SK-N-SH (cell line): ENCODE measurements around the gene DNPEP. TPM values are rescaled to one million over a fixed set of nuclear protein-coding genes. Genes with fewer than 3 reads are reported as not detected.

Source experiments
- CTCF ChIA-PET: fragments of 300-600, 350-600 bp; formaldehyde crosslinking; extraction: SDS; loops from one replicate; lab custom pipeline; 2021; lab: Yijun Ruan, JAX
- POLR2A ChIA-PET: fragments of 350-600 bp; sonication (Branson Sonifier 250); formaldehyde crosslinking; extraction: SDS; loops from one replicate; lab custom pipeline; 2020; ENCODE audit warnings: antibody characterized with exemption, inconsistent platforms; lab: Yijun Ruan, JAX
- DNase-seq: peaks from one replicate; pipeline ENCODE4 v3.0.0; 2012
- H2AFZ ChIP-seq: fragments of 200-600 bp; sonication (generic); 2 replicates; pipeline ENCODE4 v1.8.1; 2016; ENCODE audit warnings: antibody characterized with exemption, mild to moderate bottlenecking, low read depth
- H3F3A ChIP-seq: fragments of 200-600 bp; sonication (generic); replicated peaks from 2 replicates; pipeline ENCODE3; 2016; ENCODE audit warnings: antibody characterized with exemption, mild to moderate bottlenecking; ENCODE audit not compliant: insufficient read depth
- H3K27ac ChIP-seq, 2 experiments: fragments of 200-500 bp in 1 of 2; fragments of 200-600 bp in 1 of 2; sonication (Bioruptor generic) in 1 of 2; sonication (generic), shearing (Covaris generic) in 1 of 2; 2 replicates each; pipeline versions ENCODE4 v1.5.1 to v1.6.1; 2014 to 2016; ENCODE audit warnings: low read depth in 2 of 2, inconsistent platforms in 1 of 2, low read length in 1 of 2, mild to moderate bottlenecking in 1 of 2, mixed read lengths in 1 of 2
- H3K27me3 ChIP-seq: fragments of 200-600 bp; sonication (generic), shearing (Covaris generic); 2 replicates; pipeline ENCODE4 v1.6.1; 2016; ENCODE audit warnings: mixed run types; ENCODE audit not compliant: insufficient read depth
- H3K36me3 ChIP-seq, 2 experiments: fragments of 200-500 bp in 1 of 2; fragments of 200-600 bp in 1 of 2; sonication (Bioruptor generic) in 1 of 2; sonication (generic) in 1 of 2; replicated peaks in 1 of 2; 2 replicates each; pipeline versions ENCODE3 to v1.5.1; 2014 to 2016; ENCODE audit warnings: low read length in 1 of 2, mild to moderate bottlenecking in 1 of 2; ENCODE audit not compliant: insufficient read depth in 2 of 2, control insufficient read depth in 1 of 2
- H3K4me1 ChIP-seq, 2 experiments: fragments of 200-500 bp in 1 of 2; fragments of 200-600 bp in 1 of 2; sonication (Bioruptor generic) in 1 of 2; sonication (generic), shearing (Covaris generic) in 1 of 2; 2 replicates each; pipeline versions ENCODE4 v1.5.1 to v1.6.1; 2014 to 2016; ENCODE audit warnings: low read depth in 1 of 2, low read length in 1 of 2, mixed run types in 1 of 2; ENCODE audit not compliant: insufficient read depth in 2 of 2, control insufficient read depth in 1 of 2
- H3K4me2 ChIP-seq: fragments of 200-600 bp; sonication (generic), shearing (Covaris generic); 2 replicates; pipeline ENCODE4 v1.6.1; 2017; ENCODE audit warnings: mixed run types
- H3K4me3 ChIP-seq, 2 experiments: fragments of 200-500 bp in 1 of 2; fragments of 200-600 bp in 1 of 2; sonication (Bioruptor generic) in 1 of 2; sonication (generic), shearing (Covaris generic) in 1 of 2; 2 replicates each; pipeline versions ENCODE4 v1.5.1 to v1.8.1; 2014 to 2016; ENCODE audit warnings: low read depth in 2 of 2, inconsistent platforms in 1 of 2, low read length in 1 of 2, mild to moderate bottlenecking in 1 of 2, mixed read lengths in 1 of 2, moderate library complexity in 1 of 2
- H3K79me2 ChIP-seq: fragments of 200-600 bp; sonication (generic); 2 replicates; pipeline ENCODE4 v1.8.1; 2017; ENCODE audit warnings: mild to moderate bottlenecking; ENCODE audit not compliant: insufficient read depth
- H3K9ac ChIP-seq: fragments of 200-600 bp; sonication (generic); 2 replicates; pipeline ENCODE4 v1.6.1; 2017; ENCODE audit warnings: mixed run types
- H3K9me2 ChIP-seq: fragments of 200-600 bp; sonication (generic); 2 replicates; pipeline ENCODE4 v1.6.1; 2017; ENCODE audit warnings: mixed run types
- H3K9me3 ChIP-seq: fragments of 200-600 bp; sonication (generic); 2 replicates; pipeline ENCODE4 v1.6.1; 2017; ENCODE audit warnings: mixed run types, mild to moderate bottlenecking, moderate library complexity
- H4K20me1 ChIP-seq: fragments of 200-600 bp; sonication (generic); 2 replicates; pipeline ENCODE4 v1.6.1; 2017; ENCODE audit warnings: mild to moderate bottlenecking, mixed run types; ENCODE audit not compliant: insufficient read depth
- ELF1 ChIP-seq: IDR thresholded peaks from 2 replicates; pipeline ENCODE4 v1.4.0; 2012
- EP300 ChIP-seq, 2 experiments: IDR thresholded peaks; 2 replicates each; pipeline versions ENCODE4 v1.4.0 to v1.6.1; 2012; ENCODE audit warnings: borderline replicate concordance in 1 of 2, low read depth in 1 of 2, low read length in 1 of 2
- EZH2phosphoT487 ChIP-seq: fragments of 200-600 bp; sonication (generic); IDR thresholded peaks from 2 replicates; pipeline ENCODE4 v1.6.1; 2017; ENCODE audit warnings: low read depth, mixed run types, mild to moderate bottlenecking, antibody characterized with exemption, moderate library complexity, borderline replicate concordance
- FOXJ3 ChIP-seq: sonication (generic); formaldehyde crosslinking; IDR thresholded peaks from 2 replicates; pipeline ENCODE4 v1.5.1; 2020; ENCODE audit warnings: mild to moderate bottlenecking, missing genetic modification reagents
- GATA2 ChIP-seq: sonication (generic); formaldehyde crosslinking; IDR thresholded peaks from 2 replicates; pipeline ENCODE4 v1.5.0; 2020; ENCODE audit warnings: mild to moderate bottlenecking, missing genetic modification reagents
- MXI1 ChIP-seq: IDR thresholded peaks from 2 replicates; pipeline ENCODE4 v1.6.1; 2012; ENCODE audit warnings: mild to moderate bottlenecking, low read depth, low read length, improper control_type of control experiment
- RAD21 ChIP-seq: IDR thresholded peaks from 2 replicates; pipeline ENCODE4 v1.6.1; 2012; ENCODE audit warnings: mild to moderate bottlenecking, low read length
- RCOR1 ChIP-seq: fragments of 150-350 bp; IDR thresholded peaks from 2 replicates; pipeline ENCODE4 v1.6.1; 2017; ENCODE audit warnings: antibody characterized with exemption, low read length
- RFX5 ChIP-seq: IDR thresholded peaks from 2 replicates; pipeline ENCODE4 v1.6.1; 2012; ENCODE audit warnings: mild to moderate bottlenecking, improper control_type of control experiment, low read length
- SMC3 ChIP-seq: IDR thresholded peaks from 2 replicates; pipeline ENCODE4 v1.6.1; 2012; ENCODE audit warnings: low read depth, low read length, improper control_type of control experiment
- TCF12 ChIP-seq: IDR thresholded peaks from 2 replicates; pipeline ENCODE4 v1.4.0; 2012
- TEAD4 ChIP-seq: IDR thresholded peaks from 2 replicates; pipeline ENCODE4 v1.4.0; 2012; ENCODE audit warnings: mild to moderate bottlenecking, borderline replicate concordance; ENCODE audit not compliant: insufficient read depth
- YY1 ChIP-seq: IDR thresholded peaks from 2 replicates; pipeline ENCODE4 v1.4.0; 2012; ENCODE audit warnings: low read depth, mild to moderate bottlenecking
- WGBS: methylation state at CpG from one replicate; pipeline ENCODE4 v1.1.6; 2017; ENCODE audit warnings: low lambda C conversion rate; 5-methylcytosine and 5-hydroxymethylcytosine counted together
- polyA plus RNA-seq, 3 experiments: library from polyadenylated mRNA; depleted of rRNA; stranded (reverse); fragments of >200 nt; gene quantifications; 2 replicates each; pipeline ENCODE4 v1.2.3, GENCODE V29; 2012
- TF ChIP-seq, protein P1 (sequence below): fragments of 150-350 bp; IDR thresholded peaks from 2 replicates; pipeline ENCODE4 v1.6.1; 2017; ENCODE audit warnings: antibody characterized with exemption, low read length, low read depth, borderline replicate concordance
- TF ChIP-seq, protein P2 (sequence below): fragments of 200-600 bp; sonication (generic); IDR thresholded peaks from 2 replicates; pipeline ENCODE4 v1.6.1; 2017; ENCODE audit warnings: antibody characterized with exemption, mild to moderate bottlenecking, moderate library complexity
- TF ChIP-seq, protein P3 (sequence below): IDR thresholded peaks from 2 replicates; pipeline ENCODE4; 2012
- TF ChIP-seq, protein P4 (sequence below): IDR thresholded peaks from 2 replicates; pipeline ENCODE4 v1.4.0; 2012; ENCODE audit warnings: low read depth
- TF ChIP-seq, protein P5 (sequence below): IDR thresholded peaks from 2 replicates; pipeline ENCODE4 v1.6.1; 2012; ENCODE audit warnings: mild to moderate bottlenecking, low read depth, low read length, moderate library complexity

The DNPEP gene
- polyA plus RNA-seq, 1 of the 3 experiments (the other 2 are of a cell fraction) = 80.7 TPM

DNA sequence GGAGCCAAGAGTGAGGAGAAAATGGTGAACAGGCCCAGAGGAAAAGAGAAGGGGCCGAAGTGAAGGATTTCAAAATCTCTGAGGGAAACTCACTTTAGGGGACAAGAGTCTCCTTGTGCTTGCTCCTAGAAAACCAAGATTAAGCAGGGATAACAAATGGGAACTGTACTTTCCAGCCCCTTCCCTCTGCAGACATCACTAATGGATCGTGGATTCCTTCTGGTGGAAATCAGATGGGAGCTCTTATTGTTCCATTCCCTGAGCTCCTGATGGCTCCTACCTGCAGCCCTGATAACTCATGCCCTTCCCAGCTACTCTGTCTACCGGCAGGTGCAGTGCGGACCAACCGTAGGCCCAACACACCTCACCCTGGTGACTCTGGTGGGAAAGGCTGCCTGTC is 34.6 kb downstream of the DNPEP start:
- ChIA-PET CTCF (interaction anchor here (0.7 to 4.5 kb wide), 23 partner anchors 8 to 495 kb away, joined by 3 to 20 read pairs (median 5); partner anchors contain the start of genes GLB1L, PTPRN and STK16), POLR2A (interaction anchor here (0.6 kb wide), 1 partner anchor 202 kb away, joined by 4 read pairs; no protein-coding TSS in a partner anchor)
- DNase-seq = no peak

DNA sequence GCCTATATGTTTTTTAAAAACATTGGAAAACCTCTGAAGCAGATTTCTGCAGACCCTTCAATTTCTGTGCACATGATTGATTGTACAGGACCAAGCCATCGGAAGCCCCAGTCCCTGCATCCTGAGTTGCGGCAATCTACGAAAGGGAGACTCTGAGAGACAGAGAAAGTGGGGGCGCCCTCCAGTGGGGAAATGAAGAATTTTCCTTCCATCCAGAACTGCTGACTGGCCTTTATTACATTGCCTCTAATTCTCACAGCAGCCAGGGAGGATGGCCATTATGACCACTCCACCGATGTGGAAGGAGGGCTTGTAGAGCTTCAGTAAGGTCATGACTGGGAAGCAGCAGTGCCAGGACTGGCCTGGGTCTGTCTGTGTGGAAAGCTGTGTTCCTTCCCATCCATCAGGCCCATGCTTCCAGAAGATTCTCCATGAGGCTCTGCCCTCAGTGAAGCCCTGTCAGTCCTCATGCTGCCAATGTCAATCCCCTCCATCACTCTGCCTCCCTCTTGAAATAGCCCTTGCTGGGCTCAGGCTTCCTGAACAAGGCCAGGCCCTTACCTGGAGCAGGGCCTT is 35.2 kb downstream of the DNPEP start:
- Histone ChIP-seq H3K4me1 (no peaks in the 10 kb centered on the region), H3K27ac (no peak overlapping the region), H3K79me2 (no peaks in the 10 kb centered on the region), H3K9ac (no peak overlapping the region), H3K4me3 (no peak overlapping the region), H4K20me1 (no peaks in the 10 kb centered on the region), H3K9me2 (no peaks in the 10 kb centered on the region), H3F3A (no peaks in the 10 kb centered on the region), H3K27me3 (peaks cover 8% of the 10 kb centered on the region), H3K9me3 (no peaks in the 10 kb centered on the region), H3K4me2 (no peak overlapping the region), H2AFZ (no peak overlapping the region), H3K36me3 (no peaks in the 10 kb centered on the region)
- CTCF ChIA-PET = interaction anchor here (0.7 to 4.5 kb wide), 25 partner anchors 8 to 494 kb away, joined by 3 to 20 read pairs (median 5); partner anchors contain the start of genes GLB1L, PTPRN and STK16
- POLR2A ChIA-PET = interaction anchor here (0.6 kb wide), 1 partner anchor 203 kb away, joined by 4 read pairs; no protein-coding TSS in a partner anchor
- TF ChIP-seq TCF12 (no peak), TEAD4 (no peak), FOXJ3 (no peak), GATA2 (CRISPR knock-in tag) (no peak), EZH2phosphoT487 (no peak), EP300 (IDR thresholded peaks at IDR 0.05; ENCODE audit: borderline replicate concordance in 1 of 2, low read depth in 1 of 2, low read length in 1 of 2) (no peak), RFX5 (no peak), YY1 (no peak), SMC3 (peak; percentile 54), RAD21 (peak; percentile 67)
- TF ChIP-seq, protein P1, sequence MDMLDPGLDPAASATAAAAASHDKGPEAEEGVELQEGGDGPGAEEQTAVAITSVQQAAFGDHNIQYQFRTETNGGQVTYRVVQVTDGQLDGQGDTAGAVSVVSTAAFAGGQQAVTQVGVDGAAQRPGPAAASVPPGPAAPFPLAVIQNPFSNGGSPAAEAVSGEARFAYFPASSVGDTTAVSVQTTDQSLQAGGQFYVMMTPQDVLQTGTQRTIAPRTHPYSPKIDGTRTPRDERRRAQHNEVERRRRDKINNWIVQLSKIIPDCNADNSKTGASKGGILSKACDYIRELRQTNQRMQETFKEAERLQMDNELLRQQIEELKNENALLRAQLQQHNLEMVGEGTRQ = no peak
- TF ChIP-seq, protein P2, sequence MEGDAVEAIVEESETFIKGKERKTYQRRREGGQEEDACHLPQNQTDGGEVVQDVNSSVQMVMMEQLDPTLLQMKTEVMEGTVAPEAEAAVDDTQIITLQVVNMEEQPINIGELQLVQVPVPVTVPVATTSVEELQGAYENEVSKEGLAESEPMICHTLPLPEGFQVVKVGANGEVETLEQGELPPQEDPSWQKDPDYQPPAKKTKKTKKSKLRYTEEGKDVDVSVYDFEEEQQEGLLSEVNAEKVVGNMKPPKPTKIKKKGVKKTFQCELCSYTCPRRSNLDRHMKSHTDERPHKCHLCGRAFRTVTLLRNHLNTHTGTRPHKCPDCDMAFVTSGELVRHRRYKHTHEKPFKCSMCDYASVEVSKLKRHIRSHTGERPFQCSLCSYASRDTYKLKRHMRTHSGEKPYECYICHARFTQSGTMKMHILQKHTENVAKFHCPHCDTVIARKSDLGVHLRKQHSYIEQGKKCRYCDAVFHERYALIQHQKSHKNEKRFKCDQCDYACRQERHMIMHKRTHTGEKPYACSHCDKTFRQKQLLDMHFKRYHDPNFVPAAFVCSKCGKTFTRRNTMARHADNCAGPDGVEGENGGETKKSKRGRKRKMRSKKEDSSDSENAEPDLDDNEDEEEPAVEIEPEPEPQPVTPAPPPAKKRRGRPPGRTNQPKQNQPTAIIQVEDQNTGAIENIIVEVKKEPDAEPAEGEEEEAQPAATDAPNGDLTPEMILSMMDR = peak; percentile 79
- TF ChIP-seq, protein P3, sequence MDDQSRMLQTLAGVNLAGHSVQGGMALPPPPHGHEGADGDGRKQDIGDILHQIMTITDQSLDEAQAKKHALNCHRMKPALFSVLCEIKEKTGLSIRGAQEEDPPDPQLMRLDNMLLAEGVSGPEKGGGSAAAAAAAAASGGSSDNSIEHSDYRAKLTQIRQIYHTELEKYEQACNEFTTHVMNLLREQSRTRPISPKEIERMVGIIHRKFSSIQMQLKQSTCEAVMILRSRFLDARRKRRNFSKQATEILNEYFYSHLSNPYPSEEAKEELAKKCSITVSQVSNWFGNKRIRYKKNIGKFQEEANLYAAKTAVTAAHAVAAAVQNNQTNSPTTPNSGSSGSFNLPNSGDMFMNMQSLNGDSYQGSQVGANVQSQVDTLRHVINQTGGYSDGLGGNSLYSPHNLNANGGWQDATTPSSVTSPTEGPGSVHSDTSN = no peak
- TF ChIP-seq, protein P4, sequence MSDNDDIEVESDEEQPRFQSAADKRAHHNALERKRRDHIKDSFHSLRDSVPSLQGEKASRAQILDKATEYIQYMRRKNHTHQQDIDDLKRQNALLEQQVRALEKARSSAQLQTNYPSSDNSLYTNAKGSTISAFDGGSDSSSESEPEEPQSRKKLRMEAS = no peak
- TF ChIP-seq, protein P5, sequence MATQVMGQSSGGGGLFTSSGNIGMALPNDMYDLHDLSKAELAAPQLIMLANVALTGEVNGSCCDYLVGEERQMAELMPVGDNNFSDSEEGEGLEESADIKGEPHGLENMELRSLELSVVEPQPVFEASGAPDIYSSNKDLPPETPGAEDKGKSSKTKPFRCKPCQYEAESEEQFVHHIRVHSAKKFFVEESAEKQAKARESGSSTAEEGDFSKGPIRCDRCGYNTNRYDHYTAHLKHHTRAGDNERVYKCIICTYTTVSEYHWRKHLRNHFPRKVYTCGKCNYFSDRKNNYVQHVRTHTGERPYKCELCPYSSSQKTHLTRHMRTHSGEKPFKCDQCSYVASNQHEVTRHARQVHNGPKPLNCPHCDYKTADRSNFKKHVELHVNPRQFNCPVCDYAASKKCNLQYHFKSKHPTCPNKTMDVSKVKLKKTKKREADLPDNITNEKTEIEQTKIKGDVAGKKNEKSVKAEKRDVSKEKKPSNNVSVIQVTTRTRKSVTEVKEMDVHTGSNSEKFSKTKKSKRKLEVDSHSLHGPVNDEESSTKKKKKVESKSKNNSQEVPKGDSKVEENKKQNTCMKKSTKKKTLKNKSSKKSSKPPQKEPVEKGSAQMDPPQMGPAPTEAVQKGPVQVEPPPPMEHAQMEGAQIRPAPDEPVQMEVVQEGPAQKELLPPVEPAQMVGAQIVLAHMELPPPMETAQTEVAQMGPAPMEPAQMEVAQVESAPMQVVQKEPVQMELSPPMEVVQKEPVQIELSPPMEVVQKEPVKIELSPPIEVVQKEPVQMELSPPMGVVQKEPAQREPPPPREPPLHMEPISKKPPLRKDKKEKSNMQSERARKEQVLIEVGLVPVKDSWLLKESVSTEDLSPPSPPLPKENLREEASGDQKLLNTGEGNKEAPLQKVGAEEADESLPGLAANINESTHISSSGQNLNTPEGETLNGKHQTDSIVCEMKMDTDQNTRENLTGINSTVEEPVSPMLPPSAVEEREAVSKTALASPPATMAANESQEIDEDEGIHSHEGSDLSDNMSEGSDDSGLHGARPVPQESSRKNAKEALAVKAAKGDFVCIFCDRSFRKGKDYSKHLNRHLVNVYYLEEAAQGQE = no peak
- WGBS = 21% methylated on average over 5 of the region's 5 CpGs
- peak; percentile 79 for DNase-seq

More for the DNA sequence above, 34.6 kb downstream of the DNPEP start:
- 50% methylated on average over 5 of the region's 5 CpGs for WGBS
- H2AFZ ChIP-seq = no peak overlapping the region
- H3K27me3 ChIP-seq = peaks cover 14% of the 10 kb centered on the region
- no peaks in the 10 kb centered on the region for H4K20me1 ChIP-seq
- peaks cover 0 to 2% of the 10 kb centered on the region in 2 experiments; a peak in 1 of 4 replicates for H3K4me1 ChIP-seq
- H3K27ac ChIP-seq = no peak overlapping the region
- no peak overlapping the region for H3K9ac ChIP-seq
- no peaks in the 10 kb centered on the region for H3K36me3 ChIP-seq
- no peak overlapping the region for H3K4me3 ChIP-seq
- no peaks in the 10 kb centered on the region for H3K79me2 ChIP-seq
- no peaks in the 10 kb centered on the region for H3K9me3 ChIP-seq
- H3K9me2 ChIP-seq = no peaks in the 10 kb centered on the region
- no peak overlapping the region for H3K4me2 ChIP-seq
- H3F3A ChIP-seq = no peaks in the 10 kb centered on the region
- TF ChIP-seq RFX5 (no peak), MXI1 (no peak), TCF12 (no peak), ELF1 (no peak), RCOR1 (no peak)
- TF ChIP-seq, protein P4 = no peak
